Measurements from ENCODE around the gene TAMM41.

TAMM41 gene

GRCh38 chr3:11832981-11833905 is 13.4 kb downstream of the TAMM41 start:
- no peak overlapping the region for H3K27ac ChIP-seq (ENCODE audit: low read depth, low read length, poor library complexity, severe bottlenecking)
- no peaks in the 10 kb centered on the region for H4K20me1 ChIP-seq (ENCODE audit: insufficient read depth, low read length)
- H3K9me3 ChIP-seq (ENCODE audit: low read length), result no peaks in the 10 kb centered on the region
- H2AFZ ChIP-seq (ENCODE audit: low read length), result no peak overlapping the region
- TF ChIP-seq CTCF (IDR thresholded peaks at IDR 0.05; ENCODE audit: low read length) (no peak), EZH2 (IDR thresholded peaks at IDR 0.05; ENCODE audit: borderline replicate concordance, low read length) (no peak)
- H3F3A ChIP-seq (ENCODE audit: insufficient read depth, low read length), result no peaks in the 10 kb centered on the region
- no peaks in the 10 kb centered on the region for H3K9me2 ChIP-seq (ENCODE audit: low read depth, low read length)
- no peak overlapping the region for H3K9ac ChIP-seq (ENCODE audit: low read length)
- H3K79me2 ChIP-seq (ENCODE audit: insufficient read depth, low read length), result no peaks in the 10 kb centered on the region
- H3K4me2 ChIP-seq (ENCODE audit: low read length), result no peak overlapping the region
- H3K4me3 ChIP-seq (ENCODE audit: low read depth, low read length, poor library complexity, severe bottlenecking), result no peak overlapping the region
- no peaks in the 10 kb centered on the region for H3K27me3 ChIP-seq (ENCODE audit: insufficient read depth, low read length)
- no peaks in the 10 kb centered on the region for H3K4me1 ChIP-seq (ENCODE audit: insufficient read depth, low read length, severe bottlenecking)
- peaks cover 68% of the 10 kb centered on the region for H3K36me3 ChIP-seq (ENCODE audit: insufficient read depth, low read length)

- Histone ChIP-seq H3K27me3 (ENCODE audit: insufficient read depth, low read length) (no peaks in the 10 kb centered on the region), H3K36me3 (ENCODE audit: insufficient read depth, low read length) (peaks cover 83% of the 10 kb centered on the region), H3K4me2 (ENCODE audit: low read length) (no peak overlapping the region), H4K20me1 (ENCODE audit: insufficient read depth, low read length) (no peaks in the 10 kb centered on the region), H2AFZ (ENCODE audit: low read length) (no peak overlapping the region), H3F3A (ENCODE audit: insufficient read depth, low read length) (no peaks in the 10 kb centered on the region), H3K4me1 (ENCODE audit: insufficient read depth, low read length, severe bottlenecking) (no peaks in the 10 kb centered on the region), H3K27ac (ENCODE audit: low read depth, low read length, poor library complexity, severe bottlenecking) (no peak overlapping the region), H3K4me3 (ENCODE audit: low read depth, low read length, poor library complexity, severe bottlenecking) (no peak overlapping the region), H3K9me2 (ENCODE audit: low read depth, low read length) (no peaks in the 10 kb centered on the region), H3K9me3 (ENCODE audit: low read length) (no peaks in the 10 kb centered on the region), H3K79me2 (ENCODE audit: insufficient read depth, low read length) (no peaks in the 10 kb centered on the region), H3K9ac (ENCODE audit: low read length) (no peak overlapping the region)
- TF ChIP-seq CTCF (IDR thresholded peaks at IDR 0.05; ENCODE audit: low read length) (no peak), EZH2 (IDR thresholded peaks at IDR 0.05; ENCODE audit: borderline replicate concordance, low read length) (no peak)
Measured at GRCh38 chr3:11829416-11829815, 17.3 kb downstream of the TAMM41 start.

- Histone ChIP-seq H4K20me1 (ENCODE audit: insufficient read depth, low read length) (no peaks in the 10 kb centered on the region), H3K4me3 (ENCODE audit: low read depth, low read length, poor library complexity, severe bottlenecking) (no peak overlapping the region), H3K4me2 (ENCODE audit: low read length) (no peak overlapping the region), H3K9ac (ENCODE audit: low read length) (no peak overlapping the region), H3K27me3 (ENCODE audit: insufficient read depth, low read length) (no peaks in the 10 kb centered on the region), H3K4me1 (ENCODE audit: insufficient read depth, low read length, severe bottlenecking) (no peaks in the 10 kb centered on the region), H3F3A (ENCODE audit: insufficient read depth, low read length) (no peaks in the 10 kb centered on the region), H3K9me2 (ENCODE audit: low read depth, low read length) (no peaks in the 10 kb centered on the region), H2AFZ (ENCODE audit: low read length) (no peak overlapping the region), H3K36me3 (ENCODE audit: insufficient read depth, low read length) (peaks cover 82% of the 10 kb centered on the region), H3K9me3 (ENCODE audit: low read length) (no peaks in the 10 kb centered on the region), H3K79me2 (ENCODE audit: insufficient read depth, low read length) (no peaks in the 10 kb centered on the region), H3K27ac (ENCODE audit: low read depth, low read length, poor library complexity, severe bottlenecking) (no peak overlapping the region)
- TF ChIP-seq EZH2 (IDR thresholded peaks at IDR 0.05; ENCODE audit: borderline replicate concordance, low read length), result no peak
- TF ChIP-seq CTCF (IDR thresholded peaks at IDR 0.05; ENCODE audit: low read length), result no peak
Measured at GRCh38 chr3:11826628-11827265, 19.9 kb downstream of the TAMM41 start.

All from OCI-LY1 (cell line).